GM18499 (cell line): Measurements from ENCODE around the gene TDRD3.
"Not testable (repeated sequence)": the region's sequence is repeated elsewhere in the genome, so short reads cannot be mapped to it uniquely, and the experiment has no call there.

ENCODE experiments used
- ATAC-seq: cut with Tn5 transposase; IDR thresholded peaks from one replicate; pipeline ENCODE4 v1.9.1; 2021; ENCODE audit warnings: moderate number of reproducible peaks; ENCODE audit not compliant: insufficient read depth, unreplicated experiment

The TDRD3 gene

GRCh38 chr13:60397704-60398378 lies 821 bp downstream of the TDRD3 start:
- no peak for ATAC-seq

GRCh38 chr13:60398379-60398891 lies 1.4 kb downstream of the TDRD3 start:
- ATAC-seq = no peak

GRCh38 chr13:60398907-60399589 lies 2.0 kb downstream of the TDRD3 start:
- no peak for ATAC-seq

- ATAC-seq = no peak
These were observed 5.0 kb downstream of the TDRD3 start for GRCh38 chr13:60402022-60402421.

- no peak for ATAC-seq
These were observed 10.1 kb downstream of the TDRD3 start for GRCh38 chr13:60407095-60407494.

GRCh38 chr13:60407852-60408251 lies 10.8 kb downstream of the TDRD3 start:
- not testable (repeated sequence) for ATAC-seq

- not testable (repeated sequence) for ATAC-seq
These were observed 12.7 kb downstream of the TDRD3 start for GRCh38 chr13:60409574-60410292.

- no peak for ATAC-seq
These were observed 13.3 kb downstream of the TDRD3 start for GRCh38 chr13:60410299-60410698.

- no peak for ATAC-seq
These were observed 14.4 kb downstream of the TDRD3 start for GRCh38 chr13:60411464-60411863.

GRCh38 chr13:60411983-60412382 lies 15.0 kb downstream of the TDRD3 start:
- ATAC-seq = no peak

- no peak for ATAC-seq
These were observed 16.0 kb downstream of the TDRD3 start for GRCh38 chr13:60412909-60413616.

GRCh38 chr13:60414177-60414576 lies 17.2 kb downstream of the TDRD3 start:
- ATAC-seq = no peak

GRCh38 chr13:60417734-60418133 lies 20.7 kb downstream of the TDRD3 start:
- no peak for ATAC-seq

- no peak for ATAC-seq
These were observed 21.9 kb downstream of the TDRD3 start for GRCh38 chr13:60418954-60419353.

GRCh38 chr13:60425332-60425731 lies 28.3 kb downstream of the TDRD3 start:
- no peak for ATAC-seq

GRCh38 chr13:60426075-60426474 lies 29.1 kb downstream of the TDRD3 start:
- ATAC-seq = no peak

GRCh38 chr13:60427285-60427684 lies 30.3 kb downstream of the TDRD3 start:
- ATAC-seq = no peak

- ATAC-seq = peak; percentile 57
These were observed 34.2 kb downstream of the TDRD3 start for GRCh38 chr13:60431108-60431700.

GRCh38 chr13:60433505-60433904 lies 36.5 kb downstream of the TDRD3 start:
- no peak for ATAC-seq

- peak; percentile 59 for ATAC-seq
These were observed 38.8 kb downstream of the TDRD3 start for GRCh38 chr13:60435762-60436374.
